Testis (tissue), 2 donors: ENCODE data around the gene DIS3L2.

Experiments used
- POLR2A ChIP-seq: fragments of 450-650 bp; IDR thresholded peaks from one replicate; pipeline ENCODE4 v1.6.1; 2017; ENCODE audit warnings: antibody characterized with exemption, mild to moderate bottlenecking, moderate library complexity
- TF ChIP-seq, protein P1 (sequence below), 3 experiments: fragments of 450-650 bp in 2 of 3; fragments of 200-600 bp in 1 of 3; sonication (generic) in 1 of 3; IDR thresholded peaks; one replicate each; pipeline ENCODE4 v1.5.1; 2016 to 2019; ENCODE audit warnings: antibody characterized with exemption in 3 of 3, mild to moderate bottlenecking in 2 of 3, moderate library complexity in 1 of 3

GRCh38 chr2:232304236-232304635, 342.7 kb downstream of the DIS3L2 start:
- no peak for TF ChIP-seq POLR2A
- TF ChIP-seq, protein P1, sequence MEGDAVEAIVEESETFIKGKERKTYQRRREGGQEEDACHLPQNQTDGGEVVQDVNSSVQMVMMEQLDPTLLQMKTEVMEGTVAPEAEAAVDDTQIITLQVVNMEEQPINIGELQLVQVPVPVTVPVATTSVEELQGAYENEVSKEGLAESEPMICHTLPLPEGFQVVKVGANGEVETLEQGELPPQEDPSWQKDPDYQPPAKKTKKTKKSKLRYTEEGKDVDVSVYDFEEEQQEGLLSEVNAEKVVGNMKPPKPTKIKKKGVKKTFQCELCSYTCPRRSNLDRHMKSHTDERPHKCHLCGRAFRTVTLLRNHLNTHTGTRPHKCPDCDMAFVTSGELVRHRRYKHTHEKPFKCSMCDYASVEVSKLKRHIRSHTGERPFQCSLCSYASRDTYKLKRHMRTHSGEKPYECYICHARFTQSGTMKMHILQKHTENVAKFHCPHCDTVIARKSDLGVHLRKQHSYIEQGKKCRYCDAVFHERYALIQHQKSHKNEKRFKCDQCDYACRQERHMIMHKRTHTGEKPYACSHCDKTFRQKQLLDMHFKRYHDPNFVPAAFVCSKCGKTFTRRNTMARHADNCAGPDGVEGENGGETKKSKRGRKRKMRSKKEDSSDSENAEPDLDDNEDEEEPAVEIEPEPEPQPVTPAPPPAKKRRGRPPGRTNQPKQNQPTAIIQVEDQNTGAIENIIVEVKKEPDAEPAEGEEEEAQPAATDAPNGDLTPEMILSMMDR (IDR thresholded peaks at IDR 0.05): no peak
